ENCODE measurements around the gene PVR.
"Not testable (repeated sequence)": the region's sequence is repeated elsewhere in the genome, so short reads cannot be mapped to it uniquely, and the experiment has no call there.

DNA sequence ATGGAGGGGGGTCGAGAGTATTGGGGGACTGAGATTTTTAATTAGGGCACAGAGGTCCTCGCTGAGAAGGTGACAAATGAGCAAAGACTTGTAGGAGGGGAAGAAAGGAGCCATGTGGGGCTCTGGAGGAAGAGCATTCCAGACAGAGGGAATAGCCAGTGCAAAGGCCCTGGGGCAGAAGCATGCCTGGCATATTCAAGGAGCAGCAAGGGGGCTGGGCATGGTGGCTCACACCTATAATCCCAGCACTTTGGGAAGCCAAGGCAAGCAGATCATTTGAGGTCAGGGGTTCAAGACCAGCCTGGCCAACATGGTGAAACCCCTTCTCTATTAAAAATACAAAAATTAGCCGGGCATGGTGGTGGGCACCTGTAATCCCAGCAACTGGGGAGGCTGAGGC, 40.7 kb downstream of the PVR start:
- TF ChIP-seq, protein P1, sequence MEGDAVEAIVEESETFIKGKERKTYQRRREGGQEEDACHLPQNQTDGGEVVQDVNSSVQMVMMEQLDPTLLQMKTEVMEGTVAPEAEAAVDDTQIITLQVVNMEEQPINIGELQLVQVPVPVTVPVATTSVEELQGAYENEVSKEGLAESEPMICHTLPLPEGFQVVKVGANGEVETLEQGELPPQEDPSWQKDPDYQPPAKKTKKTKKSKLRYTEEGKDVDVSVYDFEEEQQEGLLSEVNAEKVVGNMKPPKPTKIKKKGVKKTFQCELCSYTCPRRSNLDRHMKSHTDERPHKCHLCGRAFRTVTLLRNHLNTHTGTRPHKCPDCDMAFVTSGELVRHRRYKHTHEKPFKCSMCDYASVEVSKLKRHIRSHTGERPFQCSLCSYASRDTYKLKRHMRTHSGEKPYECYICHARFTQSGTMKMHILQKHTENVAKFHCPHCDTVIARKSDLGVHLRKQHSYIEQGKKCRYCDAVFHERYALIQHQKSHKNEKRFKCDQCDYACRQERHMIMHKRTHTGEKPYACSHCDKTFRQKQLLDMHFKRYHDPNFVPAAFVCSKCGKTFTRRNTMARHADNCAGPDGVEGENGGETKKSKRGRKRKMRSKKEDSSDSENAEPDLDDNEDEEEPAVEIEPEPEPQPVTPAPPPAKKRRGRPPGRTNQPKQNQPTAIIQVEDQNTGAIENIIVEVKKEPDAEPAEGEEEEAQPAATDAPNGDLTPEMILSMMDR (IDR thresholded peaks at IDR 0.05; ENCODE audit: borderline replicate concordance, extremely low read depth, low read length, poor library complexity, severe bottlenecking) = not testable (repeated sequence)
- TF ChIP-seq EZH2 (IDR thresholded peaks at IDR 0.05; ENCODE audit: borderline replicate concordance, low read depth, low read length, severe bottlenecking) = not testable (repeated sequence)

Measured in DND-41 (cell line).